ENCODE measurements around the gene KBTBD4.

- TF ChIP-seq BHLHE40 (IDR thresholded peaks at IDR 0.05; ENCODE audit: low read depth, low read length) (no peak), POLR2A (IDR thresholded peaks at IDR 0.05; ENCODE audit: low read length) (no peak), NR3C1 (IDR thresholded peaks at IDR 0.05) (no peak), JUN (IDR thresholded peaks at IDR 0.05) (no peak), HDAC2 (IDR thresholded peaks at IDR 0.05) (no peak), CTCF (IDR thresholded peaks at IDR 0.05) (no peak), RCOR1 (IDR thresholded peaks at IDR 0.05; ENCODE audit: low read depth, low read length) (no peak), ELK1 (IDR thresholded peaks at IDR 0.05; ENCODE audit: low read depth, low read length) (no peak), CHD4 (IDR thresholded peaks at IDR 0.05; ENCODE audit: borderline replicate concordance) (no peak), EP300 (IDR thresholded peaks at IDR 0.05) (no peak), RAD21 (conservative IDR thresholded peaks at IDR 0.05 in 1 of 2, IDR thresholded peaks at IDR 0.05 in 1 of 2) (no peak), RNF2 (IDR thresholded peaks at IDR 0.05; ENCODE audit: borderline replicate concordance, low read depth) (no peak), HES2 (IDR thresholded peaks at IDR 0.05) (no peak), EHF (CRISPR knock-in tag; IDR thresholded peaks at IDR 0.05) (no peak)
Observed at GRCh38 chr11:47571895-47572294, 6.9 kb downstream of the KBTBD4 start.
